Erythroblast (primary cell): ENCODE data around the gene SARM1.

Source experiments
- GATA1 ChIP-seq: IDR thresholded peaks from 2 replicates; pipeline ENCODE4 v1.6.1; 2011; ENCODE audit warnings: low read depth, mild to moderate bottlenecking, control low read depth, low read length, moderate library complexity
- POLR2A ChIP-seq: IDR thresholded peaks from 2 replicates; pipeline ENCODE4 v1.6.1; 2011; ENCODE audit warnings: mild to moderate bottlenecking, low read length

DNA sequence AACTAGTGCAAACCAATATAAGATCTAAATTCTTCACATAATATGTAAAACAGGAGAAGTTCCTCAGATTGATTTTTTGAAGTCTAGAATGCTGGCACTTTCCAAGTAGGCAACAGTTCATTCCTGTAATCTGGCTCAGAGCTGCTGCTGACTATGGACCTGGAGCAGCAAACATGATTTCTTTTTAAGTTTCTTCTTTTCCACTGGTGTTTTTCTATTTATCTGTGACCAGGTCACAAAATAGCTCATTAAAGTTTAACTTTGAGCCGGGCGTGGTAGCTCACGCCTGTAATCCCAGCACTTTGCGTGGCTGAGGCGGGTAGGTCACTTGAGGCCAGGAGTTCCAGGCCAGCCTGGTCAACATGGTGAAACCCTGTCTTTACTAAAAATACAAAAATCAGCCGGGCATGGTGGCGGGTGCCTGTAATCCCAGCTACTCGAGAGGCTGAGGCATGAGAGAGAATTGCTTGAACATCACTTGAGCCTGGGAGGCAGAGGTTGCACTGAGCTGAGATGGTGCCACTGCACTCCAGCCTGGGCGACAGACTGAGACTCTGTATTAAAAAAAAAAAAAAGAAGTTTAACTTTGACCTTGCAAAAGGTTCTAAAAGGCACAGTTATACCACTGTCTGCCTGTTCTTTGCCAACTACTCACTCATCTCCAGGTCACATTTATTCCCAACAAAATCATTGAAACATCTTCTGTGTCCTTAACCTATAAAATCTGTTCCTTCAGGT, 72.6 kb downstream of the SARM1 start:
- TF ChIP-seq POLR2A (no peak), GATA1 (no peak)
